GM21737 (cell line): ENCODE measurements around the gene TUBB4B.

Source experiments
- ATAC-seq: cut with Tn5 transposase; IDR thresholded peaks from one replicate; pipeline ENCODE4 v1.9.1; 2021; ENCODE audit warnings: mild to moderate bottlenecking, moderate library complexity; ENCODE audit not compliant: unreplicated experiment

The TUBB4B gene

GRCh38 chr9:137240841-137241489 is at the start of gene TUBB4B:
Gene TUBB4B, plus strand, starts transcription at chr9:137241287. Its CDS starts 74 bp downstream, at chr9:137241361.
- ATAC-seq, result peak; percentile 62

GRCh38 chr9:137191691-137192447 is 49.2 kb upstream of the TUBB4B start:
- no peak for ATAC-seq

GRCh38 chr9:137192448-137192780 is 48.7 kb upstream of the TUBB4B start:
- ATAC-seq, result no peak

GRCh38 chr9:137192859-137193258 is 48.2 kb upstream of the TUBB4B start:
- ATAC-seq, result no peak

- ATAC-seq, result no peak
Observed at GRCh38 chr9:137193771-137194170, 47.3 kb upstream of the TUBB4B start.

GRCh38 chr9:137194388-137194787 is 46.7 kb upstream of the TUBB4B start:
- ATAC-seq, result no peak

- ATAC-seq, result no peak
Observed at GRCh38 chr9:137194909-137195308, 46.2 kb upstream of the TUBB4B start.

- no peak for ATAC-seq
Observed at GRCh38 chr9:137195525-137196220, 45.4 kb upstream of the TUBB4B start.

- no peak for ATAC-seq
Observed at GRCh38 chr9:137198051-137198901, 42.8 kb upstream of the TUBB4B start.

- ATAC-seq, result no peak
Observed at GRCh38 chr9:137198902-137199283, 42.2 kb upstream of the TUBB4B start.

- ATAC-seq, result no peak
Observed at GRCh38 chr9:137199411-137200121, 41.5 kb upstream of the TUBB4B start.

GRCh38 chr9:137200311-137201204 is 40.5 kb upstream of the TUBB4B start, which contains the start of gene TPRN:
Gene TPRN, minus strand, starts transcription at chr9:137200741. Its CDS starts 30 bp downstream, at chr9:137200711.
- ATAC-seq, result peak; percentile 82

- no peak for ATAC-seq
Observed at GRCh38 chr9:137201205-137201868, 39.8 kb upstream of the TUBB4B start.

GRCh38 chr9:137202966-137203365 is 38.1 kb upstream of the TUBB4B start:
- no peak for ATAC-seq

- ATAC-seq, result no peak
Observed at GRCh38 chr9:137204731-137205125, 36.4 kb upstream of the TUBB4B start.

GRCh38 chr9:137205126-137206069 is 35.7 kb upstream of the TUBB4B start, which contains the start of the genes NDOR1 and TMEM203:
Gene NDOR1, plus strand, starts transcription at chr9:137205700. Its CDS starts 78 bp downstream, at chr9:137205778.
Gene TMEM203, minus strand, starts transcription at chr9:137205648. Its CDS starts 234 bp downstream, at chr9:137205414.
- ATAC-seq, result peak; percentile 42

- ATAC-seq, result no peak
Observed at GRCh38 chr9:137206602-137207001, 34.5 kb upstream of the TUBB4B start.
